ENCODE data around the gene CDK13.
A peak's percentile ranks its signal among the peaks of the same experiment; 100 is the strongest.

CDK13 gene

DNA sequence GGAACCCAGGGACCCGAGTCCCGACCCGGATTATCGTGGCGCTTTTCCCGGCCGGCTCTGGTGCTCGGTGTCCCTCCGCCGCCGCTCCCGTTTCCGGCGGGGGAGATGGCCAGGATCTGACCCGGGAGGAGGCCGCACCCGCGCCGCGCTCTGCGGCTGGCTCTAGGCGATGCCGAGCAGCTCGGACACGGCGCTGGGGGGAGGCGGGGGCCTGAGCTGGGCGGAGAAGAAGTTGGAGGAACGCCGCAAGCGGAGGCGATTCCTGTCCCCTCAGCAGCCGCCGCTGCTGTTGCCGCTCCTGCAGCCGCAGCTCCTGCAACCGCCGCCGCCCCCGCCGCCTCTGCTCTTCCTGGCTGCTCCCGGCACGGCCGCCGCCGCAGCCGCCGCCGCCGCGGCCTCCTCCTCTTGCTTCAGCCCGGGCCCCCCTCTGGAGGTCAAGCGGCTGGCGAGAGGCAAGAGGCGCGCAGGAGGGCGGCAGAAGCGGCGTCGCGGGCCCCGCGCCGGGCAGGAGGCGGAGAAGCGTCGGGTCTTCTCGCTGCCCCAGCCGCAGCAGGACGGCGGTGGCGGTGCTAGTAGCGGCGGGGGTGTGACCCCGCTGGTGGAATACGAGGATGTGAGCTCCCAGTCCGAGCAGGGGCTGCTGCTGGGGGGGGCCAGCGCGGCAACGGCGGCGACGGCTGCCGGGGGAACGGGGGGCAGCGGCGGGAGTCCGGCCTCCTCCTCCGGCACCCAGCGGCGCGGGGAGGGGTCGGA is 593 bp downstream of the CDK13 start:
- DNase-seq = no peak

- peak; percentile 60 for DNase-seq
Measured at GRCh38 chr7:39951226-39952194, 1.5 kb downstream of the CDK13 start.

GRCh38 chr7:39952374-39952773 is 2.3 kb downstream of the CDK13 start:
- DNase-seq = no peak

- no peak for DNase-seq
Measured at GRCh38 chr7:39952803-39953202, 2.7 kb downstream of the CDK13 start.

DNA sequence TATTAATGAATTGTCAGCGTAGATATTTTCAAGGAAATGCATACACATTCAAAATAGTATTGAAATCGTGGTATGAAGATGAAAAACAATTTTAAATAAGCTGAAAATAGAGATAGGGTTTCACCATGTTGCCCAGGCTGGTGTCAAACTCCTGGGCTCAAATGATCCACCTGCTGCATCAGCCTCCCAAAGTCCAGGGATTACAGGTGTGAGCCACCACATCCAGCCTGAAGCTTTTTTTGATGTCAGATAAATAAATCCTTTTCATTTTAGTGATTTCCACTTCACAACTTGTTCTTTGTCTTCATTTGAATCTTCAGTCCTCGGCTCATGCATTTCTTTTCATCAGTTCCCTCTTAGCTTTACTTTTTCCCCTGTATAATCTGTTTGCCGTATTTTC is 4.6 kb downstream of the CDK13 start:
- no peak for DNase-seq

GRCh38 chr7:39958038-39958437 is 8.0 kb downstream of the CDK13 start:
- DNase-seq = no peak

DNA sequence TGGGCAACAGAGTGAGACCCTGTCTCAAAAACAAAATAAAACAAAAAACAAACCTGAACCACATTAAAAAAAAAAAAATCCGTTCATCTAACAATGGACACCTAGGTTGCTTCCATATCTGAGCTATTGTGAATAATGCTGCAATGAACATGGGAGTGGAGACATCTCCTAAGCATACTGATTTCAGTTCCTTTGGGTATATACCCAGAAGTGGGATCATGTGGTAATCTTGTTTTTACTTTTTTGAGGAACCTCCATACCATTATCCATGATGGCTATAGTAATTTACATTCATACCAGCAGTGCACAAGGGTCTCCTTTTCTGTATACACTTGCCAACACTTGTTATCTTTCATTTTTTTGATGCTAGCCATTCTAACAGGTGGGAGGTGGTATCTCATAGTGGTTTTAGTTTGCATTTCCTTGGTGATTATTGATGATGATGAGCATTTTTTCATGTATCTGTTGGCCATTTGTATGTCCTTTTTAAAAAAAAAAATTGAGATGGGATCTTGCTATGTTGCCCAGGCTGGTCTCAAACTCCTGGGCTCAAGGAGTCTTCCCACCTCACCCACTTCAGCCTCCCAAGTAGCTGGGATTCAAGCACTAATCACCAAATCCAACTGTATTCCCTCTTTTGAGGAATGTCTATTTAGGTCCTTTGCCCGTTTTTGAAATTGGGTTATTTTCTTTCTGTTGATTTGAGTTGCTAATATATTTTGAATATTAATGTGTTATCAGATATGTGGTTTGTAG is 17.5 kb downstream of the CDK13 start:
- DNase-seq = no peak

GRCh38 chr7:39969431-39969830 is 19.4 kb downstream of the CDK13 start:
- DNase-seq = no peak

- DNase-seq = no peak
Measured at GRCh38 chr7:39971924-39972323, 21.9 kb downstream of the CDK13 start.

DNA sequence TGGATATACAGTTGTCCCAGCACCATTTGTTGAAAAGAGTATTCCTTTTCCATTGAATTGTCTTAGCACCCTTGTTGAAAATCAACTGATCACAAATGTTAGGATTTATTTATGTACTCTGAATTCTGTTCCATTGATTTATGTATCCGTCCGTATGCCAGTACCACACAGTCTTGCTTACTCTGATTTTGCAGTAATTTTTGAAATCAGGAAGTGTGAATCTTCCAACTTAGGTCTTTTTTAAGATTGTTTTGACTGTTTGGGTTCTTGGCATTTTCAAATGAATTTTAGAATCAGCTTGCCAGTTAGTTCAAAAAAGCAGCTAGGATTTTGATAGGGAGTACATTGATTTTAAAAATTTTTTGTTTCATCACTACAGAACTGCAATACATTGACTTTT is 23.7 kb downstream of the CDK13 start:
- DNase-seq = no peak

DNA sequence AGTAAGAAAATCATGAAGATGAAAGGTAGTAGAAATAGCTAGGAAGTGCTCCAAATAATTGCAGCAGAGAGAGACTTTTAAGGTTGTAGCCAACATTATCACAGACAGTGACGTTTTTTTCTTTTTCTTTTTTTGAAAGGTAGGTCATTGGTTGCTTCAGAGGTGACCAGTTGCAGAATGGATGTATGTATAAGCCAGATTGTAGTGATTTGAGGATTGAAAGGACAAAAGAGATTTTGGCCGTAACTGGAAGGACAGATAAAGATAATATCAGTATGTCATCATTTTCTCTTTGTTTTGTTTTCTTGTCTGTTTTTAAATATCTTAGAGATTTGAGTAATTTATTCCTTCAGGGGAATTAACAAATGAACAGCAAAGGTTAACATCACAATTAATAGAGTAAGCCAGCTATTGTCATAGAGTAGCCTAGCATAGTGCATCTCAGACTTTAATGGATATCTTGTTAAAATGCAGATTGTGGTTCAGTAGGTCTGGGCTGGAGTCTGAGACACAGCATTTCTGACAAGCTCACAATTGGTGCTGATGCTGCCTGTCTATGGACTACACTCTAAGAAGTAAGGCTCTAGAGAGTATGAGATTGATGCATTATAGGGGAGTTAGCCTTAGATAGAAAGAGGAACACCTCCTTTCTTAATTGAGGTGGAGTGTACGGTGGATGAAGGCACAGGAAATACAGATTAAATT is 28.3 kb downstream of the CDK13 start:
- no peak for DNase-seq

GRCh38 chr7:39979406-39980073 is 29.5 kb downstream of the CDK13 start:
- DNase-seq = no peak

- DNase-seq = no peak
Measured at GRCh38 chr7:39985398-39985918, 35.4 kb downstream of the CDK13 start.

DNA sequence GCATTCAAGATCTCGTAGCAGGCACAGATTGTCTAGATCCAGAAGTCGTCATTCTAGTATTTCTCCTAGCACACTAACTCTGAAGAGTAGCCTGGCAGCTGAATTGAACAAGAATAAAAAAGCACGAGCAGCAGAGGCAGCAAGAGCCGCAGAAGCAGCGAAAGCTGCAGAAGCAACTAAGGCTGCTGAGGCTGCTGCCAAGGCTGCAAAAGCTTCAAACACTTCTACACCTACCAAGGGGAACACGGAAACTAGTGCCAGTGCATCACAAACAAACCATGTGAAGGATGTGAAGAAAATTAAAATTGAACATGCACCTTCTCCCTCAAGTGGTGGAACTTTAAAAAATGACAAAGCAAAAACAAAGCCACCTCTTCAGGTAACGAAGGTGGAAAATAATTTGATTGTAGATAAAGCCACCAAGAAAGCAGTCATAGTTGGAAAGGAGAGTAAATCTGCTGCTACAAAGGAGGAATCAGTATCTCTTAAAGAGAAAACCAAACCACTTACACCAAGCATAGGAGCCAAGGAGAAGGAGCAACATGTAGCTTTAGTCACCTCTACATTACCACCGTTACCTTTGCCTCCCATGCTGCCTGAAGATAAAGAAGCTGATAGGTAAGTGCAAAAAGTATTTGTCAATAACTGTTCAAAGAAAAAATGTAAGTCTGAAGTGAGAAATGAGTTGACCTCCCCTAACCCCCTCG is 37.7 kb downstream of the CDK13 start:
- no peak for DNase-seq

- DNase-seq = no peak
Measured at GRCh38 chr7:40000734-40001315, 50.8 kb downstream of the CDK13 start.

DNA sequence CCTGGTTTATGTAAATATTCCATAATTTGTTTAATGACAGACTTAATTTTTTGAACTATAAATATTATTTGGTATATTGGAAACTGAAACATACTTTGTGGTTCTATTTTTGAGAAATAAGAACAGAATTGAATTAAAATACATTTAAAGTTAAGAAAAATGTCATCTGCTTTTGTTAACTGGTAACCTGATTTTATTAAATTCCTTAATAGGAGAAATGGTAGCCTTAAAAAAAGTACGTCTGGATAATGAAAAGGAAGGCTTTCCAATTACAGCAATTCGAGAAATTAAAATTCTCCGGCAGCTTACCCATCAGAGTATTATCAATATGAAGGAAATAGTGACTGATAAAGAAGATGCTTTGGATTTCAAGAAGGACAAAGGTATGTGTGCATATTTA is 51.6 kb downstream of the CDK13 start:
- no peak for DNase-seq

DNA sequence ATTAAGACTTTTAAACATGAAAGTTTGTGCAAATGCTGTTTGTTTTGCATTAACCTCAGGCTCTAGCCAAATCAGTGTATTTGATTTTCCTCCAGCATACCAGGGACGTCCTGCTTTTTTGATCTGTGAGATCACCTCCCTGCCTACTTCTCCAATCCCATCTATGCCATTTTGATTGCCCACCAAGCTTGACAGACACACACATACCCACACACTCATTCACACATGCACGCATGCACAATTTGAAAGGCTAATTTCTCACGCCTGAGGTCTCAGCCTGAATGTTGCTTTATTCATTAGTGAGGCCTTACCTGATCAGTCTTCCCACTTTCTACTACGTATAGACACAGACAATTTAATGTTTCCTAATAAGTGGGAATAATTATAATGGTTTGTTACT is 53.5 kb downstream of the CDK13 start:
- no peak for DNase-seq

DNA sequence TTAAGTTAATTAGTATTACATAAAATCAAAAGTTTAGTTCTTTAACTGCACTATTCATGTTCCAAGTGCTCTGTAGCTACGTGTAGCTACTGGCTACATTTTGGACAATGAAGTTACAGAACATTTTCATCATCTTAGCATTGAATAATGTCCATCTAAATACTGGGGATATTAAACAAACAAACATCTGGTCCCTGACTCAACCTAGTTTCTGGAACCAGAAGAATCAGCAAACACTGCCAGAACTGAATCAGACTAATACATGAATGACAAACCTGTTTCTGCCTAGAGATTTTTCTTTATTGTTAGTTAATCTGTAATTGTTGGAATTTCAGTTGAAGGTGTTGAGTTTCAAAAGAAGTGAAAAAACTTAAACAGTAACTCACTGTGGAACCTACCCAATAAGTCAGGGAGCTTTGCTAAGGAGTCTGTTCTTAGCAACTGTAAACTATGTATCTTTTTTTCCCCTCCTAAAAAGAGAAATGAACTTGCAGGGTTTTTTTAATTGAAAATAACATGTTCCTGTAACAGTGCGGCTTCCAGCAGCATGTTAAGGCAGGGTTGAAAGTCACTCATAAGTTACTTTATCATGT is 58.3 kb downstream of the CDK13 start:
- no peak for DNase-seq

- no peak for DNase-seq
Measured at GRCh38 chr7:40009301-40009700, 59.2 kb downstream of the CDK13 start.

DNA sequence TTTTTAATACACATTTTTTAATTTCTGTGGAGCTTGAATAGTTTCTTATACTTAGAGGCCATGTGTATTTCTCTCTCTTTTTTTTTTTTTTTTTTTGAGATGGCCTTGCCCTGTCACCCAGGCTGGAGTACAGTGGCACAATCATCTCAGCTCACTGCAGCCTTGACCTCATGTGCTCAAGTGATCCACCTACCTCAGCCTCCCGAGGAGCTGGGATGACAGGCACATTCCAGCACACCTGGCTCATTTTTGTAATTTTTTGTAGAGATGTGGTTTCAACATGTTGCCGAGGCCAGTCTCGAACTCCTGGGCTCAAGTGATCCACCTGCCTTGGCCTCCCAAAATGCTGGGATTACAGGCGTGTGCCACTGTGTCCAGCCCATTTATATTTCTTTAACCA is 64.3 kb downstream of the CDK13 start:
- no peak for DNase-seq
